Umbilical cord (tissue), 2 donors: ENCODE measurements around the gene GALNT2. TPM values are rescaled to one million over a fixed set of nuclear protein-coding genes. Genes with fewer than 3 reads are reported as not detected.

Experiments used
- DNase-seq: peaks from one replicate; pipeline ENCODE4 v3.0.0-alpha.2; 2015; ENCODE audit warnings: low spot score
- total RNA-seq: library from RNA; depleted of rRNA; stranded (reverse); fragments of >200 nt; gene quantifications from one replicate; pipeline ENCODE4 v1.2.3, GENCODE V29; 2014; ENCODE audit warnings: low replicate concordance; ENCODE audit not compliant: insufficient read depth

The GALNT2 gene
- total RNA-seq, 1 donor from 2014 or later: 66.0 TPM

GRCh38 chr1:230129341-230129740 is 62.3 kb downstream of the GALNT2 start:
- DNase-seq: no peak

DNA sequence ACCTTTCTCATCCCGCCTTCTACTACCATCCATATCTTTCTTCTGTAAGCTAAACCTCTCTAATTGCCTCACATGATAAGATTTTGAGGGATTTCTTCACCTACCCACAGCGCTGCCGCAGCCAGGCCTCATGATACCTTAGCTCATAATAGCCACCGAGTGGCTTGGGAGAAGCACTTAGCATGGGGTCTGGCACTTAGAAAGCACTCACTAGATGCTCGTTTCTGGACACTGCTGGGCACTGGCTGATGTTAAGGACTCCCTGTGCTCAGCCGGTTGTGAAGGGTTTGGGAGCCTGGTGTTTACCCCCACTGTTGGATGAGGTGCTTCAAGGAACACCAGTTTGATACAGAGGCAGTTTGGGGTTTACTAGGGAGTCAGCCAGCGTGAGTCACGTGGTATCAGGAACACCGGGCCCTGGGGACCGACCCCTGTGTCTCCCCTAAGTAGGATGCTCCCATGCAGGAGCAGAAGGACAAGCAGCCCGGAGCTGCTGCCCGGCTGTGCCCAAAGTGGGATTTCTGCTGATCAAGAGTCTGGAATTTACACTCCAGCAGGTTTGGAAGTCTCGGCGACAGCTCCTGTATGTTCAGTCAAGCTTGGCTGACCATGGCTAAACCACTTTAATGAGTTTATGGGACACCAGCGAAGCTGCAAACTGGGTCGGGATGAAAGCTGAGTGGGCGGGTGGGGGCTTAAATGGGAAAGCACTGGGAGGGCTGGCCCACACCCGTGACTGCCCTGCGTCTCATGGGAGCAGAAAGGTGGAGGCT is 63.3 kb downstream of the GALNT2 start:
- DNase-seq: no peak

DNA sequence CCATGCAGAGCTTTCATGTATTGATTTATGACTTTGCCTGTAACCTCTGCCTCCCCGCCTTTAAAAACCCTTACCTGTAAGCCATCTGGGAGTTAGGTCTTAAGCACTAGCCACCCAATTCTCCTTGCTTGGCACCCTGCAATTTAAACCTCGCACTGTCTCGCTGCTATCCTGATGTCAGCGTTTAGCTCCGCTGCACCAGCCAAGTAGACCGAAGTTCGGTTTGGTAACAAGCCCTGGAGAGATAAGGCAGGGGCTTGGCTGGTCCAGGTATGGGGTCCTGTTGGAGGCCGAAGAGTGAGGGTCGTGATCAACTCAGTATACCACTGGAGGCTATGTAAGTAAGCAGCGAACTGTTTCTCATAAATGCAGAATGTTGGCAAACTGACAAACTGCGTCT is 64.4 kb downstream of the GALNT2 start:
- no peak for DNase-seq

DNA sequence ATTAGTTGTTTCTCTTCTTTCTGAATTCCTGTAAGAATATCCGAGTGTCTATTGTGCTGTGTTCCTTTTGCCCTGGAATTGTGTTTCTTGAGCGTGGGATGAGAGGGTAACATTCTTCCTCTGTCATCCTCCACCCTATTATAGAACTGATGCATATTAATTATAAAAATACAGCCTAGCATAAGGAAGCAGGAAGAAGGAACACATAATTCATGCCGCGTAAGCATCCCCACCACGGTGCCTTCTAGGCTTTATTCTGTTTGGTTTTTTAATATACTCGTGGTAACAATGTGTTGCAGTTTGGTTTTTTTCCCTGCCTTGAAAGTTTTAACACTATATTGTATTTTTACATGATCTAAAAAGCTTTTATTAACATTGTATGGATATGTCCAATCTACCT is 65.7 kb downstream of the GALNT2 start:
- no peak for DNase-seq

- DNase-seq: no peak
Observed at GRCh38 chr1:230135726-230136125, 68.7 kb downstream of the GALNT2 start.

GRCh38 chr1:230136453-230137336 is 69.7 kb downstream of the GALNT2 start:
- no peak for DNase-seq

GRCh38 chr1:230137337-230137815 is 70.3 kb downstream of the GALNT2 start:
- DNase-seq: no peak

DNA sequence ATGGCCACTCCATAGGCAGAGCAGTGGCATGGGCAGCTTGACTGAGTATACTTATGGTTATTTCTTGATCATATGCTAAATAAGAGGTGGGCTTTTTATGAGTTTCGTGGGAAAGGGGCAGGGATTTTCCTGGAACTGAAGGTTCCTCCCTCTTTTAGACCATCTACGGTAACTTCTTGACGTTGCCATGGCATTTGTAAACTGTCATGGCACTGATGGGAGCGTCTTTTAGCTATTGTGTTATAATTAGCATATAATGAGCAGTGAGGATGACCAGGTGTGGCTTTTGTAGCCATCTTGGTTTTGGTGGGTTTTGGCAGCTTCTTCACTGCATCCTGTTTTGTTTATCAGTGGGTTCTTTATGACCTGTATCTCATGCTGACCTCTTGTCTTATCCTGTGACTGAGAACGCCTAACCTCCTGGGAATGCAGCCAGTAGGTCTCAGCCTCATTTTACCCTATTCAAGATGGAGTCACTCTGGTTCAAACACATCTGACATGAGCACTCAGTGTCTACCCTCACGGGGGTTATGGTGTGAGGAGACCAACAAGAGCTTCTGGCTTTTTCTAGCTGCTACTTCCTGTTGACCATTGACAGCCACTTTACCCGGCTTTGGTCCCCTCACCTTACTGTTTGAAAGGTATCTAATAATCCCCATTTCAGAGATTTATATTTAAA is 71.7 kb downstream of the GALNT2 start:
- DNase-seq: no peak

GRCh38 chr1:230139315-230139714 is 72.3 kb downstream of the GALNT2 start:
- no peak for DNase-seq

DNA sequence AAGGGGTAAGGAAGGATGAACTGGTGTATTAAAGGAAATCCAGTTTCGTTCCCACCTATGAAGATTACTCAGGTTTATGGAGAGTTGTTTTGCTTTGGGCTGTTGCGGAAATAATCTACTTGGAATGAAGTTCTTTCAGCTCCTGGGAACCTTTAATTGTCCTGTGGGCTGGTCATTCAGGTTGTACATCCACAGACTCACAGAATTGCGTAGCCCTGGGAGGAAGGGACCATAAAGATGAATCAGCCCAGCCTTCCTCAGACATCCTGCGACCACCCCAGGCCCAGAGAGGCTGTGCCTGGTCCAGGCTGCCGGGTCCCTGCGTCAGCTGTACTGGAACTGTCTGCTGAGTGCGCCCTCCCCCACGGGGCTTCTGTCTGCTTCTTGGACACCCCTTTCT is 72.7 kb downstream of the GALNT2 start:
- no peak for DNase-seq

DNA sequence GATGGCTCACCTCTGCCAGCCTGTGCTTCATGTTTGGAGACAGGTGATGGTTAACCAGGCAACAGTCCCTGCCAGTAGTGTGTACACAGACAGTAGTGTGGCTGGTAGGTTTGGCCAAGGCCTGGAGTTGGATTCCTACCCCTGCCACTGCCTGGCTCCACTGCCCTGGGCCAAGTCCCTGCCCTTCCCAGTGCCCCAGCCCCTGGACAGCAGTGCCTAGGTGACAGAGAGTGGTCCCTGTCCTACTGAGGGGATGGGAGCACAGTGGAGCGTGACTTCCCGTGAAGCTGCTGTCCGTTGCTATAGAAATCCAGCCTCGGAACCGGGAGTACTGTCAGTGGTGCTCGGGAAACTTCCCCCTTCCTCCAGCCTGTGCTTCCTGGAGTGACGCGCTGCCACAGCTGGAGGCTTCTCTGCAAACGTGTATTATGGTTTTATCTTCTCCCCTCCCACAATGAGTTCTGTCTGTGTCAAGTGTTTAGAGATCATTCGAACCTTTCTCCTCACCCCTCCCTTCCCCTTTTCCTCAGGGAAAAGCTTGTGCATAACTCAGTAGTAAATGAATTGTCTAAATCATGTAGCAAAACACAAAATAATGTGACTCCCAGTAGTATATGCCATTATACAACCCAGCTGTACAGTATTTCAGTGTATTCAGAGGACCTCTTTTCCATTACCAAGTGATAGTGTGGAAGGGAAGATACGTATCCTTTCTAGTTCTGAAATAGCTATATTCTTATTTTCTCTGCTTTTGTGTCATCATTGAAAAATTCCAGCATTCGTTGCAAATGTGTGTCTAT is 73.4 kb downstream of the GALNT2 start:
- peak; percentile 64 for DNase-seq

DNA sequence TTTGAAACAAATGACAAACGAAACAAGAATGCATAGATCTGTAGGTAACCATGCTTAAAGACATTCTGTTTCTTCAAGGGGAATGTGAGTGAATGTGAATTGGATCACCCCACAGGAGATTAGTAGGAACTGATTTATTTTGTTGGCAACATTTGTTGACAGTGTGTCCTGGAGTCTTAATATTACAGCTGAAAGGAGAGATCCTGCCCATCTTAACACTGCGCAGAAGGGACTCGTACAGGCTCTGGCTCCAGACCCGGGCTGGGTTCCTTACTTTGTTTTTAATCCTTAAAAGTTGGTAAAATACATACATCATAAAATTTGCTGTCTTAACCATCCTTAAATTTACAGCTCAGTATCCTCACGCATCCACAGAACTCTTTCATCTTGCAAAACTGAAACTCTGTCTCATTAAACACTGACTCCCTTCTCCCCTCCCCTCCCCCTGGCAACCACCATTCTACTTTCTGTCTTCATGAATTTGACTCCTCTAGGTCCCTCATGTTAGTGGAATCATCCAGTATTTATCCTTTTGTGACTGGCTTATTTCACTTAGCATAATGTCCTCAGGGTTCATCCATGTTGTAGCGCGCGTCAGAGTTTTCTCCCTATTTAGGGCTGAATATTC is 74.1 kb downstream of the GALNT2 start:
- peak; percentile 71 for DNase-seq

GRCh38 chr1:230141797-230142607 is 75.0 kb downstream of the GALNT2 start:
- no peak for DNase-seq

- DNase-seq: no peak
Observed at GRCh38 chr1:230142608-230143210, 75.7 kb downstream of the GALNT2 start.

- DNase-seq: no peak
Observed at GRCh38 chr1:230143534-230143933, 76.5 kb downstream of the GALNT2 start.

DNA sequence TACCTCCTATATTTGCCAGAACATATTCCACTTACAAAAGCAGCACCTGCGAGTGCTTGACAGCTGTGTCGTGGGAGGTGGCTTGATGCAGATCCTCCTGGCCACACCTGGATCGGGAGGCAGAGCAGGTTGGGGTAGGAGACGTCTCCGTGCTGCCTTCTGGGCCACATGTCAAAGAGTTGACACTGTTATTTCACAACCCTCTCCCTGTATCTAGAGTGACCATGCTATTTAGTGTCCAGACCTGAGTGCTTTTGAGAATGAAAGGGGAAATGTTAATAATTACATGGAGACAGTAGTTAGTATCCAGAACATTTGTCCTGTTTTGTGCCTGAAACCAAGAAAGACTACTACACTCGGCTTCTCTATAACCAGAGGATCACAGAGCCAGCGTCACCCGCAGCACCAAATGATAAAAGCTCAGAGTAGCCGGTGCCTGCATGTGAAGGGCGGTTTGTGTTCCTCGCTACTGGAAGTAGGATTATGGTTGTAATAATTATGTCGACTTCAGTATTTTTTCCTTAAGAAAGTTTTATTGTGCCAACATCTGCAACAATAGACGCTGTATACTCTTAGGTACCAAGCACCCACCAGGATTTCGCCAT is 77.1 kb downstream of the GALNT2 start:
- no peak for DNase-seq

DNA sequence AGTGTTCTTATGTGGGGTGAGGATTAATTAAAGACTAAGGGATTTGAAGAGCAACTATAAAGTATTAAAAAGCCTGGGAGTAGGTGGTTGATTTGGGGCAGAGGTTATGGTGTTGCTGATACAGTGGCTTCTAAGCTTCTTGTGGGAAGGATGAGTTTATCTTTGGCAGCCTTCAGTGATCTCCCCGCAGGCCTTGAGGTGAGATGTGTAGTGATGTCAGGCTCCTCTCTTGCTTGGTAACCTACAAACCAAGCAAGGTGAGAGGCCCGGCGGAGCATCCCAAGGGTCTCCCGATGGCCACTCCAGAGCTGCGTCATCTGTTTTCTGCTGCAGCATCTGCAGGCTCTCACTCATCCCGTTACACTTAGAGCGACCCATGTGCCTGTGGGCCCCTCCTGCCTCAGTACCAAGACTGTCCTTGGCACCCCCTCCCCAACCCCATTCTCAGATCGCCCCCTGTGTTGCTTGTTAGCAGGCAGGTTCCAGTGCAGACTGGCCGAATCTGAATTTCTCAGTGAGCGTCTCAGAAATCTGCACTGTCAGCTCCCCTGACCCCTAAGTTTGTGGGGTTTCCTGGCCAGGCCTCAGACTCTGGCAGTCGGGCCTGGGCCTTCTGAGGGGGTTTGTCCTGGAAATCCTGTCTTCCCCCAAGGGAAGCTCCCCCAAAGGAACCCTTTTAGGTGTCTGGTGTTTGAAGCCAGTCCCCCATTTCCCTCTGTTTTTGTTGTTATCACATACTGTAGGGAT is 77.9 kb downstream of the GALNT2 start:
- no peak for DNase-seq

- DNase-seq: no peak
Observed at GRCh38 chr1:230145505-230145899, 78.5 kb downstream of the GALNT2 start.
